GM20000 (cell line): ENCODE data around the gene ATP5PB.

Experiments
- DNase-seq: peaks from one replicate; pipeline ENCODE4 v3.0.0; 2012; ENCODE audit warnings: low spot score
- TF ChIP-seq, protein P1 (sequence below): IDR thresholded peaks from 2 replicates; pipeline ENCODE4 v1.5.1; 2012; ENCODE audit warnings: mild to moderate bottlenecking, control low read depth; ENCODE audit errors: extremely low read depth, missing control alignments

ATP5PB gene

DNA sequence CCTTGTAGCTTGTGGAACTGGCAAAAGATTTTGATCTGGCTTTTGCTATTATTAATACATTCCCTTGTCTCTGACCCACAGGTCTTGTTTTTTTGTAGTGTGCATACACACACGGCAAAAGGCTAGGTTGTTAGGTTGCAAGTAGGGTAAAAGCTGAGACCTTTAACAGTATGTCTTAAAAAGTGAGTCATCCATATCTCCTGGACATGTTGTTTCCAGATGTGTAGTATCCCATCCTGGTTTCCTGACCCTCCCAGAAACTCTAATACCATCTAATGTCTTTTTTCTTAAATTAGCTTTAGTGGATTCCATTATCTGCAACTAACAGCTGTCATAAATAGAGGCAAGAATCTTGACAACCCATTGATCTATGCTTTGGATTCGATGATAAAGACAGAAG lies 36.4 kb upstream of the ATP5PB start:
- TF ChIP-seq, protein P1, sequence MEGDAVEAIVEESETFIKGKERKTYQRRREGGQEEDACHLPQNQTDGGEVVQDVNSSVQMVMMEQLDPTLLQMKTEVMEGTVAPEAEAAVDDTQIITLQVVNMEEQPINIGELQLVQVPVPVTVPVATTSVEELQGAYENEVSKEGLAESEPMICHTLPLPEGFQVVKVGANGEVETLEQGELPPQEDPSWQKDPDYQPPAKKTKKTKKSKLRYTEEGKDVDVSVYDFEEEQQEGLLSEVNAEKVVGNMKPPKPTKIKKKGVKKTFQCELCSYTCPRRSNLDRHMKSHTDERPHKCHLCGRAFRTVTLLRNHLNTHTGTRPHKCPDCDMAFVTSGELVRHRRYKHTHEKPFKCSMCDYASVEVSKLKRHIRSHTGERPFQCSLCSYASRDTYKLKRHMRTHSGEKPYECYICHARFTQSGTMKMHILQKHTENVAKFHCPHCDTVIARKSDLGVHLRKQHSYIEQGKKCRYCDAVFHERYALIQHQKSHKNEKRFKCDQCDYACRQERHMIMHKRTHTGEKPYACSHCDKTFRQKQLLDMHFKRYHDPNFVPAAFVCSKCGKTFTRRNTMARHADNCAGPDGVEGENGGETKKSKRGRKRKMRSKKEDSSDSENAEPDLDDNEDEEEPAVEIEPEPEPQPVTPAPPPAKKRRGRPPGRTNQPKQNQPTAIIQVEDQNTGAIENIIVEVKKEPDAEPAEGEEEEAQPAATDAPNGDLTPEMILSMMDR = no peak

DNA sequence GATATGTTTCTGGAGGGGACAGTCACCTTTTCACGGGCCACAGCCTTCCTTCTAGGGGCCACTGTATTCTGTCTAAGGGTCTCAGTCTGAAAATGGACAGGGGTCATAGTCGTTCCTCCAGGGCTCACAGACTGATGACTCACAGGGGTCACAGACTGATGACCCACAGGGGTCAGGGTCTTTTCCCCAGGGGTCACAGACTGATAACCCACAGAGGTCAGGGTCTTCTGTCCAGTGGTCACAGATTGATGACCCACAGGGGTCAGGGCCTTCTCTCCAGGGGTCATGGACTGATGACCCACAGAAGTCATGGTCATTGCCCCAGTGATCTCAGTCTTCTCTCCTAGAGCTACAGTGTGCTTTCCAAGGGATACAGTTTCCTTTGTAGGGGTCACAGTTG lies 34.5 kb upstream of the ATP5PB start:
- DNase-seq = no peak
- TF ChIP-seq, protein P1 = no peak

More for the DNA sequence above, 36.4 kb upstream of the ATP5PB start:
- no peak for DNase-seq

DNA sequence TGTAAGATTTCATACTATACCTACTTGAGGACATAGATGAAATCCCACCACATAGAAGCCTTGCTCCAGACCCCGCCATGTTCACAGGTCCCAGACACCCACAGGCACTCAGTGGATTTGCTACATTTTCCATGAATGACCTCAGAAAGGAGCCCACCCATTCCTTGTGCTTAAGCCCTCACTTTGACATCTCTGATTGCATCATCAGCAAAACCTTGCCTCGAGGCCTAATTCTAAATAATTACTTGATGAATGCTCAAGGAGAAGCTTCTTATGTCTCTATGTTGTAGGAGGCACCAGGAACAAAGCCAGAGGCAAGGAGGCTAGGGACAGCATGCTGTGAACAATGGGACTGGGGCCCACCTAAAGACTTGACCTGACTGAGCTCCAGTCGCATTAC lies 33.8 kb upstream of the ATP5PB start:
- TF ChIP-seq, protein P1 = no peak
- DNase-seq = no peak

DNA sequence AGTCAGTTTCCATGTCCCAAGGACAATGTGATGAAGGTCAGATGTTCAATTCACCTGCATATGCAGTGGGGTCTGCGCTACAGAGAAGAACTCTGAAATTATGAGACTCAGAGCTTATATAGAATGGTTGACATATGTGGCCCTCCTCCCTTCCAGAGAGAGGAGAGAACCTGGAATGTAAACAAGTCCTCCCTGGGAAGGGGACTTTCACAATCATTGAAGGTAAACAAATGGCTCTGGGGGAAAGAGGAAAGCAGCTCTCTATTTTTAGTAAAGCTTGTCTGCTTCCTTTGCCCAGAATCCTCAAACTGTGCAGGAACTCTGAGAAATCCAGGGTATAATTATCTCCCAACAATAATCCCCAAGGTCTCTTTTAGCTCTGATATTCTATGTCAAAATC lies 31.5 kb upstream of the ATP5PB start:
- TF ChIP-seq, protein P1 = no peak
- no peak for DNase-seq

DNA sequence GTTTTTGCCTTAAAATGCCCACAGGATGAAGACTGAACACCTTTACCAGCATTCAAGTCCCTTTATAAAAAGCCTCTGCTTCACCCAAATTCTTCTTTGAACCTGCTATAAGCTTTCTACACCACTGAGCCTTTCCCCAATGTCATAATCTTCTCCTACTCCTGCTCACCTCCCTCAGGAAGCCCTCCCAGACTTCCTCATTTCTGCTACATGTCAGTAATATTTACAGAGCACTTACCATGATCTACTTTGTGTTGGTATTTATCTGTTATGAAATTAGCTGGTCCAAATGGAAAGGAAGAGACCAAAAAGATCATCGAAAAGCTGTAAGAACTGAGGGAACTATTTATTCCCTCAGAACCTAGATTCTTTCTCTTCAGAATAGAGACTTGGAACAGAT lies 30.2 kb upstream of the ATP5PB start:
- TF ChIP-seq, protein P1 = no peak

DNA sequence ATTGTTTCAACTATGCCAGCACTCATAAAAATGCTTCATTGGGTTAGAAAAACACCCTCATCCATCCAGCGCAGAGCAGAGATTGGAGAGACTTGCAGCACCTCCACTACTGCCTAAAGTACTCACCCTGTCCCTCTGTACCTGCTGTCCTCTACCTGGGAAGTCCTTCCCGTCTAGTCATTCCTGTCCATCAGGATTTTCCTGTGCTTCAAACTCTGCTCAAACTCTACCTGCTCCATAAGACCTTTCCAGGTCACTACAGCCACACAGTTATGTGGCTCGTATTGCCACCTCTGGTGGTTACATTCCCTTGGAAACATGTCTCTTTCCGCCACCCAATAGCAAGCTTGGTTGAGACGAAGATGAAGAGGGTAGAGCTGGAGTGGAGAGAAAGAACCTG lies 28.9 kb upstream of the ATP5PB start:
- no peak for DNase-seq
- TF ChIP-seq, protein P1 = no peak

More for the DNA sequence above, 30.2 kb upstream of the ATP5PB start:
- no peak for DNase-seq

DNA sequence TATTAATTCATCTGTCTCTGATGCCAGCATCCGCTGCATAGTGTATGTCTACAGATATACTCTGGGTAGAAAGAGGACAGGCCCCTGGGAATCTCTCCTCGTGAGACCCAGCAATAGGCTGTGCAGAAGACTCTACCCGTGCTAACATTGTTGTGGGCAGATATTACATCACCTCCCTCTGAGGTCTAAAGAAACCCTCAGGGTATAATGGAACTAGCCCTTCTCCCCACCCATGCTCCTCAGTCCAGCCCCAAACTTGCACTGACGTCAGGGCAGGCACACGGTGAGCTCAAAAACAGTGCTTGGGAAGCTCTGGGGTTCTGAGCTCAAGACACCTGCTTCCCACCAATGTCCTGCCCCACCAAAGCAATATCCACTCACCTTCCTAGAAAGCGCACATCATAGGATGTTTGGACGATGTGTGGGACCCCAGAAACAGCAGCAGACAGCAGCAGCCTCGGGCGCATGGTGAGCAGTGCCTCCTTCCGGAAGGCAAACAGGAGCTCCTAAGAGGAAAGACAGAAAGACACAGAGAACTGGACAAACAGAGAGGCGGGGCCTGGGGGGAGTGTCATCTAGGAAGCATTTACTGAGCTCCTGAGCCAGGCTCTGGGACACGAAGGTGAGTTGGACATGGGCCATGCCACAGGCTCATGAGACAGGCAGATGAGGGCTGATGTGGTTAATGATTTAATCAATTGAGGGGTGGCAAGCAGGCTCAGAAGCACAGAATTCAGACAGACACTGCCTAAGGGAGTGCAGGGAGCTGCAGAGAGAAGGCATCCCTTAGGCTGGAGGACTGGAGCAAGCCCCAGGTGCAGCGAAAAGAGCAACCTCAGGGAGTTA lies 26.5 kb upstream of the ATP5PB start:
- no peak for DNase-seq
- TF ChIP-seq, protein P1 = no peak
